Keratinocyte (primary cell): Measurements from ENCODE around the gene RELCH. TPM values are rescaled to one million over a fixed set of nuclear protein-coding genes. Genes with fewer than 3 reads are reported as not detected.

ENCODE experiments used
- DNase-seq: peaks from one replicate; pipeline ENCODE4 v3.0.0-alpha.2; 2011; ENCODE audit warnings: low read depth, missing footprints, low spot score
- FAIRE-seq: peaks from 2 replicates; lab custom pipeline; 2011; peaks lifted over from hg19 to GRCh38; lab: Jason Lieb, UNC
- H2AFZ ChIP-seq: 2 replicates; pipeline ENCODE4 v1.6.0; 2012; ENCODE audit warnings: low read length, control low read depth, inconsistent platforms; ENCODE audit not compliant: control insufficient read depth
- H3K27ac ChIP-seq: 2 replicates; pipeline ENCODE4 v1.5.1; 2011; ENCODE audit warnings: low read length; ENCODE audit not compliant: control insufficient read depth, insufficient read depth
- H3K27me3 ChIP-seq: 3 replicates; pipeline ENCODE4 v1.6.0; 2011; ENCODE audit warnings: low read length; ENCODE audit not compliant: control insufficient read depth, insufficient read depth; ENCODE audit errors: extremely low read depth
- H3K36me3 ChIP-seq, 2 experiments: 2 replicates in 1 of 2; 3 replicates in 1 of 2; pipeline ENCODE4 v1.5.1; 2011; ENCODE audit warnings: low read length in 2 of 2, mild to moderate bottlenecking in 1 of 2; ENCODE audit not compliant: control insufficient read depth in 2 of 2, insufficient read depth in 2 of 2; ENCODE audit errors: extremely low read depth in 1 of 2
- H3K4me1 ChIP-seq: 3 replicates; pipeline ENCODE4 v1.5.1; 2011; ENCODE audit warnings: low read length; ENCODE audit not compliant: control insufficient read depth, insufficient read depth; ENCODE audit errors: extremely low read depth
- H3K4me2 ChIP-seq: 3 replicates; pipeline ENCODE4 v1.6.0; 2011; ENCODE audit warnings: low read depth, low read length; ENCODE audit not compliant: control insufficient read depth, insufficient read depth; ENCODE audit errors: extremely low read depth
- H3K4me3 ChIP-seq, 3 experiments: fragments of 200-600 bp in 1 of 3; sonication (generic) in 1 of 3; 2 replicates in 2 of 3; 3 replicates in 1 of 3; pipeline ENCODE4 v1.5.1; 2011 to 2016; ENCODE audit warnings: low read length in 3 of 3, mild to moderate bottlenecking in 3 of 3, control low read depth in 2 of 3, inconsistent platforms in 1 of 3, low read depth in 1 of 3, mixed read lengths in 1 of 3, mixed run types in 1 of 3, moderate library complexity in 1 of 3; ENCODE audit not compliant: control insufficient read depth in 2 of 3, insufficient read depth in 2 of 3; ENCODE audit errors: extremely low read depth in 1 of 3
- H3K79me2 ChIP-seq: 2 replicates; pipeline ENCODE4 v1.6.0; 2012; ENCODE audit warnings: low read length; ENCODE audit not compliant: control insufficient read depth, insufficient read depth
- H3K9ac ChIP-seq: 3 replicates; pipeline ENCODE4 v1.6.0; 2011; ENCODE audit warnings: low read length; ENCODE audit not compliant: control insufficient read depth, insufficient read depth; ENCODE audit errors: extremely low read depth
- H3K9me1 ChIP-seq: 3 replicates; pipeline ENCODE4 v1.6.0; 2011; ENCODE audit warnings: low read length; ENCODE audit not compliant: control insufficient read depth, insufficient read depth; ENCODE audit errors: extremely low read depth
- H3K9me3 ChIP-seq: 2 replicates; pipeline ENCODE4 v1.5.1; 2012; ENCODE audit warnings: low read depth, low read length; ENCODE audit not compliant: control insufficient read depth
- H4K20me1 ChIP-seq: 3 replicates; pipeline ENCODE4 v1.6.0; 2011; ENCODE audit warnings: low read length; ENCODE audit not compliant: control insufficient read depth, insufficient read depth; ENCODE audit errors: extremely low read depth
- EZH2 ChIP-seq: IDR thresholded peaks from one replicate; pipeline ENCODE4 v1.6.1; 2012; ENCODE audit warnings: inconsistent platforms, mild to moderate bottlenecking, low read length, moderate library complexity
- dilution Hi-C: fragments of 300-500 bp; cut with MboI; formaldehyde crosslinking; loops from one replicate; pipeline ENCODE4 v1.7.0; 2020; ENCODE audit warnings: low sequenced_read_pairs; ENCODE audit not compliant: extremely low pct_ligation_motif_present
- polyA plus RNA-seq, 5 experiments: library from polyadenylated mRNA; depleted of rRNA in 3 of 5; stranded (reverse) in 3 of 5; stranded (forward) in 1 of 5; unstranded in 1 of 5; fragments of >200 nt; gene quantifications; 1 replicate in 1 of 5; 2 replicates in 3 of 5; 3 replicates in 1 of 5; pipeline versions ENCODE4 v1.2.1 to v1.2.3, GENCODE V29; 2011 to 2012; ENCODE audit warnings: missing spikeins in 2 of 5, low read depth in 1 of 5, low replicate concordance in 1 of 5
- TF ChIP-seq, protein P1 (sequence below), 3 experiments: IDR thresholded peaks in 1 of 3; conservative IDR thresholded peaks in 1 of 3; optimal IDR thresholded peaks in 1 of 3; 2 replicates in 2 of 3; 3 replicates in 1 of 3; pipeline versions ENCODE3 to v1.5.1; 2011; ENCODE audit warnings: low read length in 3 of 3, mild to moderate bottlenecking in 3 of 3, moderate library complexity in 2 of 3, control low read depth in 1 of 3, inconsistent platforms in 1 of 3; ENCODE audit not compliant: insufficient read depth in 2 of 3; ENCODE audit errors: extremely low read depth in 1 of 3

Gene RELCH
- polyA plus RNA-seq, 1 donor (not counting 4 experiments of a cell fraction or from before 2014, with no cell fraction given) = 21.8 TPM

DNA sequence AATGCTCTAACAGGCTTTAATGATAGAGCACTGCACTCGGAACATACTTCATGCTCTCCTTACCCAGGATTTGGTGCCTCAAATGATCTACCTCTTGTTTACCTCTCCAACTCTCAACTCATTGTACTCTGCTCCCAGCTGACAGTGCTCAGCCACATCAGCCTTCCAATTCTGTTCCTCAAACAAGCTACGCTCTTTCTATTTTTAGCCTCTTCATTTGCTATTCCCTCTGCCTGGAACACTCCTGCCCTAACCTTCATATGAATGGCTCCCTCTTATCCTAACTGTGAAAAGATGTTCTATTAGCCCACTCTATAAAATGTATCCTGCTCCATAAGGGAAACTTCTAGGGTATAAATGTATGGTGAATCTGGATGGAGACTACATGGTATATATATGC, 42.7 kb upstream of the RELCH start:
- no peak overlapping the region for H3K4me2 ChIP-seq
- H3K27me3 ChIP-seq = no peaks in the 10 kb centered on the region
- H3K27ac ChIP-seq = no peak overlapping the region
- no peaks in the 10 kb centered on the region for H3K9me1 ChIP-seq
- no peaks in the 10 kb centered on the region for H3K79me2 ChIP-seq
- no peak overlapping the region for H3K4me3 ChIP-seq
- peaks cover 0 to 6% of the 10 kb centered on the region in 2 experiments for H3K36me3 ChIP-seq
- no peak for FAIRE-seq
- no peak for DNase-seq
- dilution Hi-C loops = no loop called here
- TF ChIP-seq, protein P1, sequence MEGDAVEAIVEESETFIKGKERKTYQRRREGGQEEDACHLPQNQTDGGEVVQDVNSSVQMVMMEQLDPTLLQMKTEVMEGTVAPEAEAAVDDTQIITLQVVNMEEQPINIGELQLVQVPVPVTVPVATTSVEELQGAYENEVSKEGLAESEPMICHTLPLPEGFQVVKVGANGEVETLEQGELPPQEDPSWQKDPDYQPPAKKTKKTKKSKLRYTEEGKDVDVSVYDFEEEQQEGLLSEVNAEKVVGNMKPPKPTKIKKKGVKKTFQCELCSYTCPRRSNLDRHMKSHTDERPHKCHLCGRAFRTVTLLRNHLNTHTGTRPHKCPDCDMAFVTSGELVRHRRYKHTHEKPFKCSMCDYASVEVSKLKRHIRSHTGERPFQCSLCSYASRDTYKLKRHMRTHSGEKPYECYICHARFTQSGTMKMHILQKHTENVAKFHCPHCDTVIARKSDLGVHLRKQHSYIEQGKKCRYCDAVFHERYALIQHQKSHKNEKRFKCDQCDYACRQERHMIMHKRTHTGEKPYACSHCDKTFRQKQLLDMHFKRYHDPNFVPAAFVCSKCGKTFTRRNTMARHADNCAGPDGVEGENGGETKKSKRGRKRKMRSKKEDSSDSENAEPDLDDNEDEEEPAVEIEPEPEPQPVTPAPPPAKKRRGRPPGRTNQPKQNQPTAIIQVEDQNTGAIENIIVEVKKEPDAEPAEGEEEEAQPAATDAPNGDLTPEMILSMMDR (optimal IDR thresholded peaks at IDR 0.05 in 1 of 3, IDR thresholded peaks at IDR 0.05 in 1 of 3, conservative IDR thresholded peaks at IDR 0.05 in 1 of 3; ENCODE audit: extremely low read depth in 1 of 3, insufficient read depth in 2 of 3, low read length in 3 of 3) = no peak
- TF ChIP-seq EZH2 = no peak
- no peaks in the 10 kb centered on the region for H4K20me1 ChIP-seq
- H3K4me1 ChIP-seq = no peaks in the 10 kb centered on the region
- no peaks in the 10 kb centered on the region for H3K9me3 ChIP-seq
- H2AFZ ChIP-seq = no peak overlapping the region
- no peak overlapping the region for H3K9ac ChIP-seq

DNA sequence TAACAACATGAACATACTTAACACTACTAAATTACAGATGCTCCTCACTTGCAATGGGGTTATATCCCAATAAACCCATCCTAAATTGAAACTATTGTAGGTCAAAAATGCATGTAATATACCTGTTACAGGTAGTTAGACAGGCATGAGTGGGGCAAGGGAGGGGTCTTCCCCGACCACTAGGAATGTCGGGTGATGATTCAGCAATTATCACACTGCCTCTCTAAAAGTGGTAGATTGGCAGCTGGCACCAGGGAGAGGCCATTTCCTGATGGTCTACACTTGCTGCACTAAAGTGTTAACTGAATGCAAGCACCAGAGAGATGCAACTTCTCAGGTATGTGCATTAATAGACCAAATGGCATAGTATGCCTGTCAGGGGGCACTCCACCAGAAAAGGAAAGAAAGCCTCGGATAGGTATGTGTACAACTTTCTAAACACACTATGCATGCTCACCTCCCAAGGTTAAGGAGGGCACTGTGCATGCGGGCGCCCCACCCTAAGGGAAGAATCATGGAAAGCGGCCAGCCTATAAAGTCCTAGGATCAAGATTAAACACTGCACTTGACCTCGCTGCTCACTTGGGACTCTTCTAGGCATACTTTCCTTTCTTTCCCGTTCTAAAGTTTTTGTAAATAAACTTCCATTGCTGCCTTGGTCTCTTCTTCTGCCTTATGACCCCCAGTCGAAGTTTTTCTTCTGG, 35.8 kb upstream of the RELCH start:
- Histone ChIP-seq H3K4me2 (no peak overlapping the region), H3K9me1 (no peaks in the 10 kb centered on the region), H3K4me3 (no peak overlapping the region), H4K20me1 (no peaks in the 10 kb centered on the region), H3K27ac (no peak overlapping the region), H2AFZ (no peak overlapping the region), H3K9ac (no peak overlapping the region), H3K79me2 (no peaks in the 10 kb centered on the region), H3K9me3 (no peaks in the 10 kb centered on the region), H3K4me1 (no peaks in the 10 kb centered on the region), H3K27me3 (no peaks in the 10 kb centered on the region), H3K36me3 (peaks cover 0 to 2% of the 10 kb centered on the region in 2 experiments)
- dilution Hi-C loops = no loop called here
- no peak for FAIRE-seq
- no peak for DNase-seq
- no peak for TF ChIP-seq EZH2
- TF ChIP-seq, protein P1 (optimal IDR thresholded peaks at IDR 0.05 in 1 of 3, IDR thresholded peaks at IDR 0.05 in 1 of 3, conservative IDR thresholded peaks at IDR 0.05 in 1 of 3; ENCODE audit: extremely low read depth in 1 of 3, insufficient read depth in 2 of 3, low read length in 3 of 3) = no peak
